ENCODE data around the gene NAV1.

DNA sequence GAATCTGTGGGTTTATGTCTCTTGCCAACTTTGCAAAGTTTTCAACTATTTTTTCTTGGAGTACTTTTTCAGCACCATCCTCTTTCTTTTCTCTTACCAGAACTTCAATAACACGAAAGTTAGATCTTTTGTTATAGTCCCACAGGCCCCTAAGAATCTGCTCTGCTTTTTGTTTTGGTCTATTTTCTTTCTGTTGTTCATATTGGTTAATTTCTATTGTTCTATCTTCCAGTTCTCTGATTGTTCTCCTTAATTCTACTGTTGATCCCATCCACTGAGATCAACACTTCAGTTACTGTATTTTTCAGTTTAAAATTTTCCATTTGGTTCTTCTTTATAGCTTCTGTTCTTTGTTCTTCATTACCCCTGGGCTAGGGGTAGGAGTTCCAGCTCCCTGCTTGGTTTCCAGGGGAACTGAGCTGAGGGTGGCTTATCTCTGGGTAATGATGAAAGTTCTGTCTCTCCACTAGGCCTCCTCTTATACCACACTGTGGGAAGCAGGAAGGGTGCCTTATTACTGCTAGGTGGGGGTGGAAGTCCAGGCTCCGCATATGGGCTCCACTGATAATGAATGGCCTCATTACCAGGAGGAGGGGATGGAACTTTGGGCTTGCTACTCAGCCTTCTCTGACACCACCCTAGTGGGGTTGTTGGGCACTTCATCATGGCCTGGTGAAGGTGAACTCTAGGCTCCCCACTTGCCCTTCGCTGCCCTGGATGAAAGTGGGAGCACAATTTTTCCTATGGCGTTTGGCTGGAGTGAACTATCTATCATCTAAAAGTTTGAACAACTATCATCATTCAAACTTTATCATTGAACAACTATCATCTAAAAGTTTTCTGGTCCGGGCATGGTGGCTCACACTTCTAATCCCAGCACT, 39.3 kb downstream of the NAV1 start:
- TF ChIP-seq, protein P1, sequence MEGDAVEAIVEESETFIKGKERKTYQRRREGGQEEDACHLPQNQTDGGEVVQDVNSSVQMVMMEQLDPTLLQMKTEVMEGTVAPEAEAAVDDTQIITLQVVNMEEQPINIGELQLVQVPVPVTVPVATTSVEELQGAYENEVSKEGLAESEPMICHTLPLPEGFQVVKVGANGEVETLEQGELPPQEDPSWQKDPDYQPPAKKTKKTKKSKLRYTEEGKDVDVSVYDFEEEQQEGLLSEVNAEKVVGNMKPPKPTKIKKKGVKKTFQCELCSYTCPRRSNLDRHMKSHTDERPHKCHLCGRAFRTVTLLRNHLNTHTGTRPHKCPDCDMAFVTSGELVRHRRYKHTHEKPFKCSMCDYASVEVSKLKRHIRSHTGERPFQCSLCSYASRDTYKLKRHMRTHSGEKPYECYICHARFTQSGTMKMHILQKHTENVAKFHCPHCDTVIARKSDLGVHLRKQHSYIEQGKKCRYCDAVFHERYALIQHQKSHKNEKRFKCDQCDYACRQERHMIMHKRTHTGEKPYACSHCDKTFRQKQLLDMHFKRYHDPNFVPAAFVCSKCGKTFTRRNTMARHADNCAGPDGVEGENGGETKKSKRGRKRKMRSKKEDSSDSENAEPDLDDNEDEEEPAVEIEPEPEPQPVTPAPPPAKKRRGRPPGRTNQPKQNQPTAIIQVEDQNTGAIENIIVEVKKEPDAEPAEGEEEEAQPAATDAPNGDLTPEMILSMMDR (IDR thresholded peaks at IDR 0.05): no peak
- TF ChIP-seq POLR2A (IDR thresholded peaks at IDR 0.05): no peak

All from esophagus squamous epithelium (tissue), 4 donors.